Measurements from ENCODE around the gene FBL.
"Not testable (repeated sequence)": the region's sequence is repeated elsewhere in the genome, so short reads cannot be mapped to it uniquely, and the experiment has no call there.

FBL gene

GRCh38 chr19:39824143-39825092, 21.8 kb downstream of the FBL start:
- DNase-seq (ENCODE audit: low read depth) = peak; percentile 88

GRCh38 chr19:39823686-39824085, 22.5 kb downstream of the FBL start:
- no peak for DNase-seq (ENCODE audit: low read depth)

- no peak for DNase-seq (ENCODE audit: low read depth)
Observed at GRCh38 chr19:39820696-39821095, 25.5 kb downstream of the FBL start.

GRCh38 chr19:39819786-39820185, 26.4 kb downstream of the FBL start:
- DNase-seq (ENCODE audit: low read depth) = no peak

GRCh38 chr19:39818626-39819097, 27.5 kb downstream of the FBL start:
- DNase-seq (ENCODE audit: low read depth) = no peak

GRCh38 chr19:39817888-39818561, 28.2 kb downstream of the FBL start:
- DNase-seq (ENCODE audit: low read depth) = no peak

- no peak for DNase-seq (ENCODE audit: low read depth)
Observed at GRCh38 chr19:39816287-39817048, 29.7 kb downstream of the FBL start.

- no peak for DNase-seq (ENCODE audit: low read depth)
Observed at GRCh38 chr19:39814595-39814994, 31.6 kb downstream of the FBL start.

GRCh38 chr19:39814111-39814510, 32.1 kb downstream of the FBL start:
- DNase-seq (ENCODE audit: low read depth) = not testable (repeated sequence)

GRCh38 chr19:39813264-39813993, 32.8 kb downstream of the FBL start:
- DNase-seq (ENCODE audit: low read depth) = no peak

GRCh38 chr19:39811064-39811463, 35.1 kb downstream of the FBL start:
- DNase-seq (ENCODE audit: low read depth) = no peak

GRCh38 chr19:39810424-39810823, 35.8 kb downstream of the FBL start:
- no peak for DNase-seq (ENCODE audit: low read depth)

- no peak for DNase-seq (ENCODE audit: low read depth)
Observed at GRCh38 chr19:39809368-39809767, 36.8 kb downstream of the FBL start.

GRCh38 chr19:39808688-39809087, 37.5 kb downstream of the FBL start:
- not testable (repeated sequence) for DNase-seq (ENCODE audit: low read depth)

- no peak for DNase-seq (ENCODE audit: low read depth)
Observed at GRCh38 chr19:39807846-39808364, 38.3 kb downstream of the FBL start.

GRCh38 chr19:39805104-39805503, 41.1 kb downstream of the FBL start:
- DNase-seq (ENCODE audit: low read depth) = no peak

- no peak for DNase-seq (ENCODE audit: low read depth)
Observed at GRCh38 chr19:39802958-39803357, 43.2 kb downstream of the FBL start.

- DNase-seq (ENCODE audit: low read depth) = no peak
Observed at GRCh38 chr19:39797083-39797482, 49.1 kb downstream of the FBL start.

GRCh38 chr19:39796000-39796498, 50.1 kb downstream of the FBL start:
- no peak for DNase-seq (ENCODE audit: low read depth)

- DNase-seq (ENCODE audit: low read depth) = no peak
Observed at GRCh38 chr19:39795001-39795400, 51.2 kb downstream of the FBL start.

- DNase-seq (ENCODE audit: low read depth) = peak; percentile 76
Observed at GRCh38 chr19:39792999-39793546, 53.1 kb downstream of the FBL start.
